Activated T-helper 9 cell treated with anti-CD3 and anti-CD28 coated beads, Interleukin-2, amount 50 U/mL, for 16 hours (primary cell): ENCODE results near the gene APEH.
A peak's percentile ranks its signal among the peaks of the same experiment; 100 is the strongest.

Experiments used
- DNase-seq: peaks from one replicate; pipeline ENCODE4 v3.0.0-alpha.2; 2020; ENCODE audit warnings: low read depth

Gene APEH

GRCh38 chr3:49714728-49715550 lies 40.8 kb downstream of the APEH start:
- no peak for DNase-seq

GRCh38 chr3:49715611-49716121 lies 41.5 kb downstream of the APEH start:
- DNase-seq: no peak

GRCh38 chr3:49716169-49716568 lies 42.0 kb downstream of the APEH start:
- no peak for DNase-seq

GRCh38 chr3:49716691-49717210 lies 42.6 kb downstream of the APEH start:
- DNase-seq: no peak

- DNase-seq: no peak
Measured at GRCh38 chr3:49717211-49717958, 43.2 kb downstream of the APEH start.

- no peak for DNase-seq
Measured at GRCh38 chr3:49717959-49718857, 44.1 kb downstream of the APEH start.

GRCh38 chr3:49718858-49719213 lies 44.7 kb downstream of the APEH start:
- no peak for DNase-seq

- DNase-seq: peak; percentile 83
Measured at GRCh38 chr3:49719214-49719884, 45.2 kb downstream of the APEH start, which contains the start of gene AMIGO3. Gene AMIGO3, minus strand, starts transcription at chr3:49719684. Its CDS starts 219 bp downstream, at chr3:49719465.

GRCh38 chr3:49720855-49721595 lies 46.9 kb downstream of the APEH start:
- DNase-seq: no peak

GRCh38 chr3:49721596-49721895 lies 47.4 kb downstream of the APEH start:
- DNase-seq: no peak

- DNase-seq: no peak
Measured at GRCh38 chr3:49721896-49722781, 48.0 kb downstream of the APEH start.

- no peak for DNase-seq
Measured at GRCh38 chr3:49722896-49723295, 48.7 kb downstream of the APEH start.

- DNase-seq: peak; percentile 33
Measured at GRCh38 chr3:49723296-49723627, 49.1 kb downstream of the APEH start.

- peak; percentile 88 for DNase-seq
Measured at GRCh38 chr3:49723628-49724551, 49.7 kb downstream of the APEH start, which contains the start of gene GMPPB. Gene GMPPB, minus strand, starts transcription at chr3:49723951. Its CDS starts 225 bp downstream, at chr3:49723726.

- no peak for DNase-seq
Measured at GRCh38 chr3:49724586-49724985, 50.4 kb downstream of the APEH start.

GRCh38 chr3:49725906-49726681 lies 51.9 kb downstream of the APEH start:
- DNase-seq: no peak

- no peak for DNase-seq
Measured at GRCh38 chr3:49727154-49727923, 53.2 kb downstream of the APEH start.
